Fibroblast of pulmonary artery (primary cell): ENCODE results near the gene APOE.
A peak's percentile ranks its signal among the peaks of the same experiment; 100 is the strongest.
"Not testable (repeated sequence)": the region's sequence is repeated elsewhere in the genome, so short reads cannot be mapped to it uniquely, and the experiment has no call there.

Experiments used
- DNase-seq: peaks from one replicate; pipeline ENCODE4 v3.0.0-alpha.2; 2010; ENCODE audit warnings: low read depth
- H3K4me3 ChIP-seq: replicated peaks from 2 replicates; pipeline ENCODE4 v1.5.1; 2011; ENCODE audit warnings: low read depth, mild to moderate bottlenecking, control low read depth, low read length, moderate library complexity
- TF ChIP-seq, protein P1 (sequence below): IDR thresholded peaks from 2 replicates; pipeline ENCODE4 v1.5.1; 2011; ENCODE audit warnings: mild to moderate bottlenecking, control low read depth, low read length, inconsistent platforms; ENCODE audit errors: missing control alignments

The APOE gene

DNA sequence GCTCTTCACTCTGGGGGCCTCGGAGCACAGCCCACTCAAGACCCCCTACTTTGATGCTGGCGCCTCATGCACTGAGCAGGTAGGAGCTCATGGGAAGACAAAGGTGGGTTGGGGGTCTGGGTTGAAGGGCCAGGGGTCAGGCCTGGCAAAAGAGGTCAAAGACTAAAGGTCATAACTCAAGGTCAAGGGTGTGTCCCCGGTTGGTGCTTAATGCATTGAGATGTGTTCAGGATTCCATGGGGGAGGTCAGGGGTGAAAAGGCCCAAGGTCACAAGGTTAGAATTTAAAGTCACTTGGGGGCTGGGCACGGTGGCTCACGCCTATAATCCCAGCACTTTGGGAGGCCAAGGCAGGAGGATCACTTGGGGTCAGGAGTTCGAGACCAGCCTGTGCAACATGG lies 19.5 kb upstream of the APOE start:
- H3K4me3 ChIP-seq: no peak overlapping the region
- TF ChIP-seq, protein P1, sequence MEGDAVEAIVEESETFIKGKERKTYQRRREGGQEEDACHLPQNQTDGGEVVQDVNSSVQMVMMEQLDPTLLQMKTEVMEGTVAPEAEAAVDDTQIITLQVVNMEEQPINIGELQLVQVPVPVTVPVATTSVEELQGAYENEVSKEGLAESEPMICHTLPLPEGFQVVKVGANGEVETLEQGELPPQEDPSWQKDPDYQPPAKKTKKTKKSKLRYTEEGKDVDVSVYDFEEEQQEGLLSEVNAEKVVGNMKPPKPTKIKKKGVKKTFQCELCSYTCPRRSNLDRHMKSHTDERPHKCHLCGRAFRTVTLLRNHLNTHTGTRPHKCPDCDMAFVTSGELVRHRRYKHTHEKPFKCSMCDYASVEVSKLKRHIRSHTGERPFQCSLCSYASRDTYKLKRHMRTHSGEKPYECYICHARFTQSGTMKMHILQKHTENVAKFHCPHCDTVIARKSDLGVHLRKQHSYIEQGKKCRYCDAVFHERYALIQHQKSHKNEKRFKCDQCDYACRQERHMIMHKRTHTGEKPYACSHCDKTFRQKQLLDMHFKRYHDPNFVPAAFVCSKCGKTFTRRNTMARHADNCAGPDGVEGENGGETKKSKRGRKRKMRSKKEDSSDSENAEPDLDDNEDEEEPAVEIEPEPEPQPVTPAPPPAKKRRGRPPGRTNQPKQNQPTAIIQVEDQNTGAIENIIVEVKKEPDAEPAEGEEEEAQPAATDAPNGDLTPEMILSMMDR: no peak
- no peak for DNase-seq

DNA sequence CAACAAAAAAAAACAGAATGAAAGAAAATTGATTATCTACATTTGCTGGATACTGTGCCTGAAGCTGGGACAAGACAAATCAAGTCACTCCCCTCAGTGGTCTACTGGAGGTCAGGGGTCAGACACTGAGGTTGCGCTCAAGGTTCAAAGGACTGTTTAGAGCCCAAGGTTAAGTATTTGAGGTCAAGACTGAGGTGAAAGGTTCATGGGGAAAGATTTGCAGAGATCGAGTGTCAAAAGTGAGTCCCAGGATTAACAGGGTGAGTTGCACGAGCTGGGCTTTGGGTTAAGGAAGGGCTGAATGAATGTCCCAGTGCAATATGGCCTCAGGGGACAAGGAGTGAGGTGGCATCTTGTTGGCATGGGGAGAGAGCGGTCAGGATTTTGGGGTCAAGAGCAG lies 17.9 kb upstream of the APOE start:
- TF ChIP-seq, protein P1: no peak
- DNase-seq: no peak

DNA sequence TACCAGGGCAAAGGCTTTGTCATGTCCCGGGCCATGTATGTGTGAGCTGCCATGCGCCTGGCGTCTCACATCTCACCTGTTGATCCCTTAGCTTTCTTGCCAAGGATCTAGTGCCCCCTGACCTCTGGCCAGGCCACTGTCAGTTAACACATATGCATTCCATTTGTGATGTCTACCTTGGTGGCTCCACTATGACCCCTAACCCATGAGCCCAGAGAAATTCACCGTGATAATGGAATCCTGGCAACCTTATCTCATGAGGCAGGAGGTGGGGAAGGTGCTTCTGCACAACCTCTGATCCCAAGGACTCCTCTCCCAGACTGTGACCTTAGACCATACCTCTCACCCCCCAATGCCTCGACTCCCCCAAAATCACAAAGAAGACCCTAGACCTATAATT lies 17.3 kb upstream of the APOE start:
- not testable (repeated sequence) for H3K4me3 ChIP-seq, DNase-seq

More for the DNA sequence above, 17.9 kb upstream of the APOE start:
- H3K4me3 ChIP-seq: no peak overlapping the region

- TF ChIP-seq, protein P1: no peak
- H3K4me3 ChIP-seq: peak overlapping the region; percentile 65
Measured at GRCh38 chr19:44889830-44890365, 15.7 kb upstream of the APOE start.

DNA sequence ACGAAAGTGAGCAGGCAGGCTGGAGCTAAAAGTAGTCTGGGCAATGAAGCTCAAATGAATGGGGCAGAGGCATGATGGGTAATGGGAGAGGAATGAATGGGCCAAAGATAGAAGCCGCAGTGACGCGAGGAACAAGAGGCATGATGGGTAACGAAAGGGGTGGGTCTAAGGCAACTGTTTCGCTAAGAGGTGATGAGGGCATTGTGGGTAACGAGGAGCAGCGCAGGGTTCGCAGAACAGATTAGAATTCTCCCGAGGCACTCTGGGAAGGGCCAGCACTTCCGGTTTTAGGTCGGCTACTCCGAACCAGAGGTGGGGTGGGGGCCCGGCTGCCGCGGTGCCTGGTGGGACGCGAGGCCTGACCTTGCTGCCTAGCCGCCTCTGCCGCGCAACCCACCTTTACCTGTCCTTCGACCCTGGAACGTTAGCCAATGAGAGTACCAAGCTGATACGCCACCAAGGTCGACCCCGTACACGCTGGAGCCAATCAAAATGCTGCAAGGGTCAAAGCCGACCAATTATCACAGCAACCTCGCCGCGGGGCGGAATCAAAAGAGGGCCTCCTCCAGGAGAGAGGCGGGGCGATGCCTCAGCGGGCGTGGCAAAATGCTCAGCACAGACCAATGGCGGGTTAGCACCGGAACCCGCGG lies 15.1 kb upstream of the APOE start:
- peak overlapping the region; percentile 65 for H3K4me3 ChIP-seq
- TF ChIP-seq, protein P1: no peak
- peak; percentile 99 for DNase-seq

More at GRCh38 chr19:44889830-44890365, 15.7 kb upstream of the APOE start:
- no peak for DNase-seq

DNA sequence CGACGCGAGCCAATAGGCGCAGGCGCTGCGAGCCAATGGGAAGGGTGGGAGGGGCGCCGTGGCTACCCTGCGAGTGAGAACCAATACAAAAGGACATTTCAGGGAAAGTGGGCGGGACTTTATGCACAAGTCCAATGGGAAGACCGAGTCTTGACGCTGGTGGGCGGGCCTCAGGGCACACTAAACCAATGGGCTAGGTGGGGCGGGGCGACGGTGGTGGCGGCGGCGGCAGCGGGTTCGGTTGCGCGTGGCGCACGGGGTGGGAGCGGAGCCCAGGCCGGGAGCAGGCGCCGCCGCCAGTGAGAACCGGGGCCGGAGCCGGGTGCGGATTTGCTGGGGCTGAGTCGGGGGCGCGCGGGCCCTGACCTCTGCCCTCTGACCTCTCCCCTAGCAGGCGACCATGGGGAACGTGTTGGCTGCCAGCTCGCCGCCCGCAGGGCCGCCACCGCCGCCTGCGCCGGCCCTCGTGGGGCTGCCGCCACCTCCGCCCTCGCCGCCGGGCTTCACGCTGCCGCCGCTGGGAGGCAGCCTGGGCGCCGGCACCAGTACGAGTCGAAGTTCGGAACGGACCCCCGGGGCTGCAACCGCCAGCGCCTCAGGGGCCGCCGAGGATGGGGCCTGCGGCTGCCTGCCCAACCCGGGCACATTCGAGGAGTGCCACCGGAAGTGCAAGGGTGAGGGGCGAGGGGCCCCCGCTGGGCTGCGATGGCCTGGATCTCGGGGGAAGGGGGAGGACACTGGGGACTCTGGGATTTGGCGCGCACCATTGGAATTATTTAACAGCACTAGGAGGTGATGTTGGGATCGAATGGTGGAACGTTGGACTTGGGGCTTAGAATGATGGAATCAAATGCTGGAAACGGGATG lies 14.3 kb upstream of the APOE start, which contains the start of gene TOMM40:
Gene TOMM40 (plus strand): TSS at position 239 of the 867 bp plus-strand sequence. CDS start 162 bp downstream, at position 401.
- DNase-seq: peak; percentile 100
- TF ChIP-seq, protein P1: no peak
- H3K4me3 ChIP-seq: peak within 1 kb of the TSS; percentile 80

GRCh38 chr19:44892932-44893331 lies 12.7 kb upstream of the APOE start:
- H3K4me3 ChIP-seq: no peak overlapping the region
- TF ChIP-seq, protein P1: no peak
- no peak for DNase-seq
